Small intestine (tissue), 7 donors: ENCODE measurements around the gene TMEM163. TPM values are rescaled to one million over a fixed set of nuclear protein-coding genes. Genes with fewer than 3 reads are reported as not detected.
A peak's percentile ranks its signal among the peaks of the same experiment; 100 is the strongest.
"Not testable (repeated sequence)": the region's sequence is repeated elsewhere in the genome, so short reads cannot be mapped to it uniquely, and the experiment has no call there.

Experiments used
- DNase-seq, 2 donors: peaks; one replicate each; pipeline versions ENCODE4 v3.0.0 to v3.0.0-alpha.2; 2013
- FAIRE-seq: peaks from 2 replicates; lab custom pipeline; 2012; peaks lifted over from hg19 to GRCh38; lab: Jason Lieb, UNC
- H3K27ac ChIP-seq, 3 donors: one replicate each; pipeline ENCODE4 v1.5.1; 2013; ENCODE audit warnings: low read length in 2 of 3, mild to moderate bottlenecking in 2 of 3, control low read depth in 1 of 3, inconsistent platforms in 1 of 3, low read depth in 1 of 3, moderate library complexity in 1 of 3
- H3K27me3 ChIP-seq, 3 donors: one replicate each; pipeline ENCODE4 v1.6.1; 2013; ENCODE audit warnings: low read length in 3 of 3, inconsistent platforms in 1 of 3; ENCODE audit not compliant: control insufficient read depth in 3 of 3, insufficient read depth in 3 of 3
- H3K36me3 ChIP-seq, 3 donors: one replicate each; pipeline ENCODE4 v1.6.1; 2013; ENCODE audit warnings: low read length in 3 of 3, inconsistent platforms in 1 of 3, low read depth in 1 of 3, mild to moderate bottlenecking in 1 of 3, moderate library complexity in 1 of 3; ENCODE audit not compliant: control insufficient read depth in 3 of 3, insufficient read depth in 2 of 3
- H3K4me1 ChIP-seq, 3 donors: one replicate each; pipeline ENCODE4 v1.6.1; 2013; ENCODE audit warnings: low read length in 2 of 3, inconsistent platforms in 1 of 3, low read depth in 1 of 3, mild to moderate bottlenecking in 1 of 3, moderate library complexity in 1 of 3; ENCODE audit not compliant: control insufficient read depth in 3 of 3, insufficient read depth in 2 of 3
- H3K4me3 ChIP-seq, 3 donors: one replicate each; pipeline ENCODE4 v1.5.1; 2013; ENCODE audit warnings: low read length in 3 of 3, control low read depth in 1 of 3, inconsistent platforms in 1 of 3, low read depth in 1 of 3, mild to moderate bottlenecking in 1 of 3, moderate library complexity in 1 of 3
- H3K9me3 ChIP-seq, 2 donors: one replicate each; pipeline ENCODE4 v1.6.1; 2013; ENCODE audit warnings: low read depth in 1 of 2, low read length in 1 of 2; ENCODE audit not compliant: control insufficient read depth in 2 of 2, insufficient read depth in 1 of 2
- WGBS, 3 donors: extraction: QIAGEN DNeasy Blood & Tissue Kit; methylation state at CpG; one replicate each; pipeline ENCODE4 v1.1.7; 2013; 5-methylcytosine and 5-hydroxymethylcytosine counted together
- polyA plus RNA-seq, 4 donors: library from polyadenylated mRNA; stranded (reverse) in 3 of 4; unstranded in 1 of 4; fragments of 200-250 nt in 3 of 4; fragments of 120-200 nt in 1 of 4; gene quantifications; one replicate each; pipeline versions ENCODE4 v1.2.1 to v1.2.3, GENCODE V29; 2013
- donor health status: healthy with polysubstance abuse.
- donor health status: control.
- donor health status: control.
- donor health status: Bipolar disorder and iron deficiency.
- donor health status: healthy.

TMEM163 gene
- polyA plus RNA-seq, 4 donors, result 0.13 to 0.57 (median 0.38) TPM

- H3K4me1 ChIP-seq, H3K9me3 ChIP-seq, H3K27ac ChIP-seq, H3K36me3 ChIP-seq, H3K4me3 ChIP-seq, FAIRE-seq, H3K27me3 ChIP-seq, DNase-seq: not testable (repeated sequence)
- WGBS, 3 donors, result 85 to 87% (median 86%) methylated on average over 8 of the region's 8 CpGs
Observed at GRCh38 chr2:134476982-134477381, 241.8 kb downstream of the TMEM163 start.

- Histone ChIP-seq H3K27me3 (no peaks in the 10 kb centered on the region), H3K9me3 (no peaks in the 10 kb centered on the region), H3K4me3 (no peak overlapping the region), H3K36me3 (no peaks in the 10 kb centered on the region), H3K27ac (no peak overlapping the region), H3K4me1 (peaks cover 0 to 4% (median 0%) of the 10 kb centered on the region in 3 donors)
- DNase-seq, result no peak
- 94 to 96% (median 95%) methylated on average over 8 of the region's 8 CpGs for WGBS, 3 donors
- FAIRE-seq, result no peak
Observed at GRCh38 chr2:134470561-134471168, 248.1 kb downstream of the TMEM163 start.

- H3K36me3 ChIP-seq, result no peaks in the 10 kb centered on the region
- H3K27me3 ChIP-seq, result no peaks in the 10 kb centered on the region
- FAIRE-seq (no peak), DNase-seq (no peak)
- WGBS, 3 donors, result 94 to 95% (median 94%) methylated on average over 23 to 25 of the region's 25 CpGs
- H3K9me3 ChIP-seq, result no peaks in the 10 kb centered on the region
- H3K27ac ChIP-seq, result no peak overlapping the region
- H3K4me3 ChIP-seq, result no peak overlapping the region
- peaks cover 0 to 11% (median 0%) of the 10 kb centered on the region in 3 donors for H3K4me1 ChIP-seq
Observed at GRCh38 chr2:134469516-134470115, 249.2 kb downstream of the TMEM163 start.

GRCh38 chr2:134468776-134469175, 250.0 kb downstream of the TMEM163 start:
- Histone ChIP-seq H3K9me3 (no peaks in the 10 kb centered on the region), H3K4me3 (no peak overlapping the region), H3K27ac (no peak overlapping the region), H3K4me1 (peaks cover 0 to 18% (median 0%) of the 10 kb centered on the region in 3 donors), H3K27me3 (no peaks in the 10 kb centered on the region), H3K36me3 (no peaks in the 10 kb centered on the region)
- 86 to 89% (median 89%) methylated on average over 12 of the region's 12 CpGs for WGBS, 3 donors
- no peak for DNase-seq
- no peak for FAIRE-seq

GRCh38 chr2:134468164-134468563, 250.6 kb downstream of the TMEM163 start:
- Histone ChIP-seq H3K27me3 (no peaks in the 10 kb centered on the region), H3K4me1 (peaks cover 0 to 19% (median 0%) of the 10 kb centered on the region in 3 donors), H3K4me3 (no peak overlapping the region), H3K36me3 (no peaks in the 10 kb centered on the region), H3K27ac (no peak overlapping the region), H3K9me3 (no peaks in the 10 kb centered on the region)
- DNase-seq (no peak), FAIRE-seq (no peak)
- WGBS, 3 donors, result 89 to 93% (median 91%) methylated on average over 2 of the region's 2 CpGs

GRCh38 chr2:134466141-134466540, 252.7 kb downstream of the TMEM163 start:
- WGBS, 3 donors, result 65 to 74% (median 69%) methylated on average over 3 of the region's 3 CpGs
- H3K4me3 ChIP-seq, result no peak overlapping the region
- DNase-seq, result peak; percentile 37 to 56
- no peak for FAIRE-seq
- no peaks in the 10 kb centered on the region for H3K27me3 ChIP-seq
- H3K4me1 ChIP-seq, result peaks cover 0 to 19% (median 0%) of the 10 kb centered on the region in 3 donors
- H3K9me3 ChIP-seq, result no peaks in the 10 kb centered on the region
- no peaks in the 10 kb centered on the region for H3K36me3 ChIP-seq
- H3K27ac ChIP-seq, result no peak overlapping the region

GRCh38 chr2:134465228-134466105, 253.3 kb downstream of the TMEM163 start:
- H3K27ac ChIP-seq, result peak overlapping the region in 1 of 3 donors; percentile 31
- DNase-seq, result peak in 1 of 2 donors; percentile 51
- no peak overlapping the region for H3K4me3 ChIP-seq
- H3K4me1 ChIP-seq, result peaks cover 0 to 23% (median 0%) of the 10 kb centered on the region in 3 donors
- no peaks in the 10 kb centered on the region for H3K27me3 ChIP-seq
- H3K36me3 ChIP-seq, result no peaks in the 10 kb centered on the region
- WGBS, 3 donors, result 41 to 59% (median 51%) methylated on average over 6 of the region's 6 CpGs
- H3K9me3 ChIP-seq, result no peaks in the 10 kb centered on the region
- FAIRE-seq, result no peak

GRCh38 chr2:134463699-134464022, 255.1 kb downstream of the TMEM163 start:
- Histone ChIP-seq H3K4me1 (peaks cover 0 to 23% (median 0%) of the 10 kb centered on the region in 3 donors), H3K9me3 (no peaks in the 10 kb centered on the region), H3K27me3 (no peaks in the 10 kb centered on the region), H3K36me3 (no peaks in the 10 kb centered on the region), H3K27ac (no peak overlapping the region), H3K4me3 (no peak overlapping the region)
- WGBS, 3 donors, result 87 to 91% (median 91%) methylated on average over 7 of the region's 7 CpGs
- no peak for DNase-seq
- FAIRE-seq, result no peak
